Measurements from ENCODE around the gene CCDC57.

GRCh38 chr17:82081966-82082365 is 130.7 kb downstream of the CCDC57 start:
- TF ChIP-seq CTCF (IDR thresholded peaks at IDR 0.05) (no peak), POLR2A (IDR thresholded peaks at IDR 0.05) (no peak)

Measured in right lobe of liver (tissue), 4 donors.